Smooth muscle cell (in vitro differentiated cells): Measurements from ENCODE around the gene POU2AF3. TPM values are rescaled to one million over a fixed set of nuclear protein-coding genes. Genes with fewer than 3 reads are reported as not detected.

ENCODE experiments used
- DNase-seq: peaks from one replicate; lab custom pipeline; 2025; ENCODE audit not compliant: unreplicated experiment; lab: John Stamatoyannopoulos, UW
- H2AFZ ChIP-seq: fragments of 200-600 bp; sonication (generic); 2 replicates; pipeline ENCODE4 v1.6.0; 2016; ENCODE audit warnings: antibody characterized with exemption, low read depth, mild to moderate bottlenecking
- H3F3A ChIP-seq: fragments of 200-600 bp; sonication (generic); 2 replicates; pipeline ENCODE4 v1.6.0; 2017; ENCODE audit warnings: antibody characterized with exemption, low read depth
- H3K27ac ChIP-seq: fragments of 200-600 bp; sonication (generic); 2 replicates; pipeline ENCODE4 v1.5.1; 2016; ENCODE audit warnings: low read depth, mild to moderate bottlenecking
- H3K27me3 ChIP-seq: fragments of 200-600 bp; sonication (generic); 2 replicates; pipeline ENCODE4 v1.6.1; 2016; ENCODE audit warnings: low read depth, mild to moderate bottlenecking
- H3K36me3 ChIP-seq: fragments of 200-600 bp; sonication (generic); 2 replicates; pipeline ENCODE4 v1.5.1; 2016; ENCODE audit warnings: low read depth
- H3K4me1 ChIP-seq: fragments of 200-600 bp; sonication (generic); 2 replicates; pipeline ENCODE4 v1.5.1; 2016; ENCODE audit warnings: low read depth
- H3K4me2 ChIP-seq: fragments of 200-600 bp; sonication (generic); 2 replicates; pipeline ENCODE4 v1.6.0; 2016; ENCODE audit warnings: mild to moderate bottlenecking
- H3K4me3 ChIP-seq: fragments of 200-600 bp; sonication (generic); 2 replicates; pipeline ENCODE4 v1.5.1; 2016; ENCODE audit warnings: mild to moderate bottlenecking
- H3K79me2 ChIP-seq: fragments of 200-600 bp; sonication (generic); 2 replicates; pipeline ENCODE4 v1.6.0; 2016; ENCODE audit warnings: low read depth, mild to moderate bottlenecking
- H3K9ac ChIP-seq: fragments of 200-600 bp; sonication (generic); 2 replicates; pipeline ENCODE4 v1.6.0; 2016; ENCODE audit warnings: low read depth
- H3K9me3 ChIP-seq: fragments of 200-600 bp; sonication (generic); replicated peaks from 2 replicates; pipeline ENCODE4 v1.5.1; 2016; ENCODE audit warnings: low read depth
- H4K20me1 ChIP-seq: fragments of 200-600 bp; sonication (generic); 2 replicates; pipeline ENCODE4 v1.6.0; 2016; ENCODE audit warnings: low read depth
- CTCF ChIP-seq: fragments of 200-600 bp; sonication (generic); IDR thresholded peaks from 2 replicates; pipeline ENCODE4 v1.5.1; 2017; ENCODE audit warnings: borderline replicate concordance, mild to moderate bottlenecking, antibody characterized with exemption; ENCODE audit not compliant: insufficient read depth, poor library complexity, severe bottlenecking
- WGBS: methylation state at CpG from one replicate; pipeline ENCODE4 v1.1.7; 2016; ENCODE audit warnings: low lambda C conversion rate; 5-methylcytosine and 5-hydroxymethylcytosine counted together
- microRNA-seq: library from miRNA; unstranded; fragments of <30 nt; microRNA quantifications from one replicate; pipeline ENCODE4, GENCODE V29; 2016; ENCODE audit warnings: borderline number of aligned reads
- polyA plus RNA-seq: library from polyadenylated mRNA; unstranded; fragments of >200 nt; fragmentation: Nextera tagmentation; extraction: Ambion mirVana; gene quantifications from 2 replicates; pipeline ENCODE4 v1.2.1, GENCODE V29; 2016
- small RNA-seq: library from RNA; depleted of rRNA; stranded (forward); fragments of <200 nt; gene quantifications from one replicate; pipeline ENCODE3, GENCODE V24; 2014
- total RNA-seq: library from RNA; depleted of rRNA; stranded (reverse); fragments of >200 nt; gene quantifications from 2 replicates; pipeline ENCODE4 v1.2.3, GENCODE V29; 2014

Gene POU2AF3
- total and polyA plus RNA-seq, 2 experiments from 2014 or later, result not detected

- Histone ChIP-seq H3F3A (no peaks in the 10 kb centered on the region), H2AFZ (no peak overlapping the region), H4K20me1 (no peaks in the 10 kb centered on the region), H3K9ac (no peak overlapping the region), H3K4me1 (no peaks in the 10 kb centered on the region), H3K27me3 (no peaks in the 10 kb centered on the region), H3K36me3 (no peaks in the 10 kb centered on the region), H3K27ac (no peak overlapping the region), H3K4me3 (no peak overlapping the region), H3K9me3 (no peaks in the 10 kb centered on the region), H3K79me2 (no peaks in the 10 kb centered on the region), H3K4me2 (no peak overlapping the region)
- TF ChIP-seq CTCF, result no peak
- WGBS, result 88% methylated on average over 18 of the region's 18 CpGs
- DNase-seq, result no peak
Measured at GRCh38 chr11:111357150-111358037, 59.0 kb downstream of the POU2AF3 start.

Small RNAs within 50 kb of the gene (microRNA-seq; reads per million reads assigned to microRNA genes)
- gene MIR4491, result not detected

Small RNAs within 50 kb of the gene (small RNA-seq; reads per million reads assigned to genes)
- not detected for gene MIR4491

Other genes starting within 250 kb of the POU2AF3 start
- not detected in 2 replicates for gene POU2AF2, start 52.8 kb upstream of the POU2AF3 start, total RNA-seq
- 0.39 TPM in 1 of 2 replicates, not detected in the other for gene POU2AF2, start 52.8 kb upstream of the POU2AF3 start, polyA plus RNA-seq
- 0.13 TPM in 1 of 2 replicates, not detected in the other for gene POU2AF1, start 80.7 kb downstream of the POU2AF3 start, total RNA-seq
- gene POU2AF1, start 80.7 kb downstream of the POU2AF3 start, polyA plus RNA-seq, result not detected in 2 replicates
- gene BTG4, start 213.8 kb downstream of the POU2AF3 start, total RNA-seq, result not detected in 2 replicates
- gene BTG4, start 213.8 kb downstream of the POU2AF3 start, polyA plus RNA-seq, result 0.21 and 0.47 TPM in 2 replicates
- 0.85 TPM in 1 of 2 replicates, not detected in the other for gene HOATZ, start 216.2 kb downstream of the POU2AF3 start, total RNA-seq
- gene HOATZ, start 216.2 kb downstream of the POU2AF3 start, polyA plus RNA-seq, result 1.2 and 1.5 TPM in 2 replicates
- 61.0 and 67.4 TPM in 2 replicates for gene LAYN, start 242.2 kb downstream of the POU2AF3 start, total RNA-seq
- gene LAYN, start 242.2 kb downstream of the POU2AF3 start, polyA plus RNA-seq, result 52.6 and 64.5 TPM in 2 replicates